CD14-positive monocyte (primary cell): ENCODE data around the gene LAMTOR4. TPM values are rescaled to one million over a fixed set of nuclear protein-coding genes. Genes with fewer than 3 reads are reported as not detected.
A peak's percentile ranks its signal among the peaks of the same experiment; 100 is the strongest.

Experiments used
- DNase-seq, 3 donors: peaks; one replicate each; pipeline ENCODE4 v3.0.0-alpha.2; 2011 to 2022
- H2AFZ ChIP-seq: 2 replicates; pipeline ENCODE4 v1.6.0; 2012; ENCODE audit warnings: mild to moderate bottlenecking, low read depth, low read length, inconsistent platforms; ENCODE audit not compliant: insufficient read depth, poor library complexity, severe bottlenecking
- H3K27ac ChIP-seq, 2 donors: 1 replicate in 1 of 2; 2 replicates in 1 of 2; pipeline ENCODE4 v1.5.1; 2012 to 2013; ENCODE audit warnings: low read length in 2 of 2, control low read depth in 1 of 2, inconsistent platforms in 1 of 2, low read depth in 1 of 2, mild to moderate bottlenecking in 1 of 2
- H3K27me3 ChIP-seq, 2 donors: one replicate each; pipeline versions ENCODE4 v1.6.0 to v1.6.1; 2011 to 2013; ENCODE audit warnings: low read length in 2 of 2; ENCODE audit not compliant: control insufficient read depth in 2 of 2, insufficient read depth in 2 of 2
- H3K36me3 ChIP-seq, 2 donors: replicated peaks in 1 of 2; 1 replicate in 1 of 2; 2 replicates in 1 of 2; pipeline versions ENCODE4 v1.5.1 to v1.6.1; 2012 to 2013; ENCODE audit warnings: low read length in 2 of 2, control low read depth in 1 of 2, inconsistent platforms in 1 of 2, mild to moderate bottlenecking in 1 of 2; ENCODE audit not compliant: insufficient read depth in 2 of 2, control insufficient read depth in 1 of 2
- H3K4me1 ChIP-seq, 2 donors: 1 replicate in 1 of 2; 2 replicates in 1 of 2; pipeline versions ENCODE4 v1.5.1 to v1.6.1; 2012 to 2013; ENCODE audit warnings: low read length in 2 of 2, control low read depth in 1 of 2, inconsistent platforms in 1 of 2, mild to moderate bottlenecking in 1 of 2, moderate library complexity in 1 of 2; ENCODE audit not compliant: insufficient read depth in 2 of 2, control insufficient read depth in 1 of 2
- H3K4me2 ChIP-seq: replicated peaks from 2 replicates; pipeline ENCODE3; 2012; ENCODE audit warnings: low read length, moderate library complexity, mild to moderate bottlenecking; ENCODE audit not compliant: poor library complexity, severe bottlenecking; ENCODE audit errors: extremely low read depth
- H3K4me3 ChIP-seq, 3 experiments: fragments of 200-600 bp in 1 of 3; sonication (generic) in 1 of 3; replicated peaks in 1 of 3; 1 replicate in 2 of 3; 2 replicates in 1 of 3; pipeline ENCODE4 v1.5.1; 2011 to 2013; ENCODE audit warnings: low read length in 3 of 3, mild to moderate bottlenecking in 3 of 3, control low read depth in 2 of 3, low read depth in 2 of 3, inconsistent platforms in 1 of 3, moderate library complexity in 1 of 3
- H3K79me2 ChIP-seq: 2 replicates; pipeline ENCODE4 v1.6.0; 2012; ENCODE audit warnings: mild to moderate bottlenecking, control low read depth, inconsistent platforms, low read length, moderate library complexity; ENCODE audit not compliant: insufficient read depth
- H3K9ac ChIP-seq: 2 replicates; pipeline ENCODE4 v1.6.0; 2017; ENCODE audit warnings: low read length, mild to moderate bottlenecking; ENCODE audit not compliant: insufficient read depth, poor library complexity, severe bottlenecking
- H3K9me3 ChIP-seq, 2 donors: replicated peaks in 1 of 2; 1 replicate in 1 of 2; 2 replicates in 1 of 2; pipeline versions ENCODE4 v1.5.1 to v1.6.1; 2012 to 2013; ENCODE audit warnings: low read length in 2 of 2, control low read depth in 1 of 2; ENCODE audit not compliant: control insufficient read depth in 1 of 2, insufficient read depth in 1 of 2
- H4K20me1 ChIP-seq: 2 replicates; pipeline ENCODE4 v1.6.0; 2012; ENCODE audit warnings: mild to moderate bottlenecking, low read length, control low read depth, moderate library complexity; ENCODE audit not compliant: insufficient read depth
- H3K27ac Mint-ChIP-seq, 7 donors: one replicate each; pipeline ENCODE4 v1.8.0; 2020; ENCODE audit warnings: mild to moderate bottlenecking in 7 of 7, mixed read lengths in 7 of 7, moderate library complexity in 6 of 7, inconsistent platforms in 2 of 7
- H3K27me3 Mint-ChIP-seq, 3 donors: one replicate each; pipeline ENCODE4 v1.8.0; 2021 to 2022; ENCODE audit warnings: low read depth in 3 of 3, mild to moderate bottlenecking in 3 of 3, mixed read lengths in 3 of 3, moderate library complexity in 3 of 3, inconsistent platforms in 1 of 3
- H3K36me3 Mint-ChIP-seq, 2 donors: one replicate each; pipeline ENCODE4 v1.8.0; 2020; ENCODE audit warnings: mixed read lengths in 2 of 2, inconsistent platforms in 1 of 2, mild to moderate bottlenecking in 1 of 2
- H3K4me1 Mint-ChIP-seq: one replicate; pipeline ENCODE4 v1.8.0; 2020; ENCODE audit warnings: mild to moderate bottlenecking, mixed read lengths
- H3K4me3 Mint-ChIP-seq, 2 donors: one replicate each; pipeline ENCODE4 v1.8.0; 2020; ENCODE audit warnings: mild to moderate bottlenecking in 2 of 2, mixed read lengths in 2 of 2, moderate library complexity in 1 of 2
- H3K9me3 Mint-ChIP-seq, 7 donors: one replicate each; pipeline ENCODE4 v1.8.0; 2020 to 2022; ENCODE audit warnings: mixed read lengths in 7 of 7, mild to moderate bottlenecking in 6 of 7, moderate library complexity in 6 of 7, inconsistent platforms in 2 of 7
- CTCF ChIP-seq: fragments of 200-600 bp; IDR thresholded peaks from one replicate; pipeline ENCODE4 v1.8.0; 2022; ENCODE audit warnings: antibody characterized with exemption, mild to moderate bottlenecking
- WGBS: methylation state at CpG from one replicate; pipeline ENCODE4 v1.1.5; 2013; ENCODE audit warnings: missing lambda C conversion rate; ENCODE audit not compliant: insufficient coverage; 5-methylcytosine and 5-hydroxymethylcytosine counted together
- intact Hi-C, 2 donors: fragments of 100-400 bp; cut with micrococcal nuclease; formaldehyde crosslinking; loops; one replicate each; pipeline versions ENCODE4 v1.15.0 to v1.15.1; 2023
- polyA plus RNA-seq, 3 donors: library from polyadenylated mRNA; depleted of rRNA in 1 of 3; unstranded in 2 of 3; stranded (reverse) in 1 of 3; fragments of 300-500 nt in 2 of 3; fragments of >200 nt in 1 of 3; fragmentation: Illumina TruSeq in 2 of 3; gene quantifications; 1 replicate in 2 of 3; 2 replicates in 1 of 3; pipeline ENCODE4 v1.2.3, GENCODE V29; 2012 to 2021

Gene LAMTOR4
- polyA plus RNA-seq, 3 donors: 533 to 754 (median 621) TPM

- DNase-seq: no peak
- Mint-ChIP-seq H3K27me3 (peaks cover 0 to 4% (median 2%) of the 10 kb centered on the region in 3 donors), H3K27ac (no peak overlapping the region), H3K4me1 (peaks cover 29% of the 10 kb centered on the region), H3K4me3 (no peak overlapping the region), H3K9me3 (no peaks in the 10 kb centered on the region), H3K36me3 (no peaks in the 10 kb centered on the region)
- no peak overlapping the region for H3K9ac ChIP-seq
- peaks cover 21 to 27% of the 10 kb centered on the region in 2 donors for H3K4me1 ChIP-seq
- no peak overlapping the region for H3K27ac ChIP-seq
- no peak overlapping the region for H3K4me2 ChIP-seq
- no peaks in the 10 kb centered on the region for H4K20me1 ChIP-seq
- H3K4me3 ChIP-seq: no peak overlapping the region
- no peaks in the 10 kb centered on the region for H3K36me3 ChIP-seq
- WGBS: 100% methylated on average over 1 of the region's 3 CpGs
- no peaks in the 10 kb centered on the region for H3K27me3 ChIP-seq
- no peak overlapping the region for H2AFZ ChIP-seq
- H3K79me2 ChIP-seq: no peaks in the 10 kb centered on the region
- no peak for TF ChIP-seq CTCF
- no peaks in the 10 kb centered on the region for H3K9me3 ChIP-seq
- intact Hi-C loops: no loop called here
Measured at GRCh38 chr7:100189061-100189460, 40.3 kb downstream of the LAMTOR4 start.

- Mint-ChIP-seq H3K4me1 (peaks cover 29% of the 10 kb centered on the region), H3K4me3 (no peak overlapping the region), H3K27ac (peak overlapping the region in 2 of 7 donors; percentile 4 to 16), H3K9me3 (no peaks in the 10 kb centered on the region), H3K36me3 (no peaks in the 10 kb centered on the region), H3K27me3 (peaks cover 0 to 2% (median 1%) of the 10 kb centered on the region in 3 donors)
- Histone ChIP-seq H3K36me3 (no peaks in the 10 kb centered on the region), H3K9me3 (no peaks in the 10 kb centered on the region), H3K9ac (no peak overlapping the region), H3K79me2 (no peaks in the 10 kb centered on the region), H3K27me3 (no peaks in the 10 kb centered on the region), H2AFZ (peak overlapping the region; percentile 44), H3K4me3 (no peak overlapping the region), H3K27ac (no peak overlapping the region), H3K4me1 (peaks cover 21 to 27% of the 10 kb centered on the region in 2 donors), H3K4me2 (no peak overlapping the region), H4K20me1 (no peaks in the 10 kb centered on the region)
- DNase-seq: peak in 2 of 3 donors; percentile 26 to 33
- intact Hi-C loops: no loop called here
- peak; percentile 58 for TF ChIP-seq CTCF
- 0% methylated on average over 1 of the region's 4 CpGs for WGBS
Measured at GRCh38 chr7:100190048-100190711, 41.5 kb downstream of the LAMTOR4 start.
